HepG2 (cell line): Measurements from ENCODE around the gene NSFL1C. TPM values are rescaled to one million over a fixed set of nuclear protein-coding genes. Genes with fewer than 3 reads are reported as not detected.

Experiments
- ATAC-seq: fragments of 200-7000 bp; cut with Tn5 transposase; 3 replicates; pipeline ENCODE4 v1.9.1; 2020; ENCODE audit warnings: mild to moderate bottlenecking, moderate library complexity
- BruUV-seq: library from RNA; stranded (reverse); fragments of 400-500 nt; replicated peaks from 2 replicates; lab custom pipeline; 2021; lab: Mats Ljungman, UMichigan
- CTCF ChIA-PET: fragments of 300-600 bp; formaldehyde crosslinking; extraction: SDS; loops from one replicate; lab custom pipeline; 2021; ENCODE audit warnings: low total read pairs, inconsistent platforms, low intra/inter-chr PET ratio; lab: Yijun Ruan, JAX
- POLR2A ChIA-PET: fragments of 350-600 bp; sonication (Branson Sonifier 250); formaldehyde crosslinking; loops from one replicate; lab custom pipeline; 2020; ENCODE audit warnings: antibody characterized with exemption, inconsistent platforms; lab: Yijun Ruan, JAX
- DNase-seq: peaks from one replicate; pipeline ENCODE4 v3.0.0-alpha.2; 2015; ENCODE audit warnings: low spot score
- FAIRE-seq: peaks from 3 replicates; lab custom pipeline; 2011; peaks lifted over from hg19 to GRCh38; lab: Jason Lieb, UNC
- H2AFZ ChIP-seq: one replicate; pipeline ENCODE4 v1.6.1; 2011; ENCODE audit warnings: low read length, inconsistent platforms
- H3K27ac ChIP-seq: fragments of 300-600 bp; 3 replicates; pipeline ENCODE4 v1.8.0; 2011; ENCODE audit warnings: mixed run types, mild to moderate bottlenecking, mixed read lengths, low read length, inconsistent platforms; ENCODE audit not compliant: insufficient read depth; ENCODE audit errors: extremely low read length
- H3K27me3 ChIP-seq, 2 experiments: fragments of 200-600 bp in 1 of 2; 2 replicates in 1 of 2; 3 replicates in 1 of 2; pipeline versions ENCODE4 v1.6.0 to v1.8.0; 2011; ENCODE audit warnings: low read length in 2 of 2, mild to moderate bottlenecking in 2 of 2, moderate library complexity in 2 of 2, inconsistent platforms in 1 of 2; ENCODE audit not compliant: insufficient read depth in 2 of 2, control insufficient read depth in 1 of 2
- H3K36me3 ChIP-seq, 2 experiments: fragments of 200-600 bp in 1 of 2; replicated peaks in 1 of 2; 2 replicates in 1 of 2; 3 replicates in 1 of 2; pipeline versions ENCODE4 v1.5.1 to v1.8.0; 2011; ENCODE audit warnings: low read length in 2 of 2, inconsistent platforms in 1 of 2; ENCODE audit not compliant: insufficient read depth in 2 of 2, control insufficient read depth in 1 of 2
- H3K4me1 ChIP-seq: 2 replicates; pipeline ENCODE4 v1.5.1; 2012; ENCODE audit warnings: low read length, inconsistent platforms; ENCODE audit not compliant: insufficient read depth
- H3K4me2 ChIP-seq: 2 replicates; pipeline ENCODE4 v1.6.0; 2011; ENCODE audit warnings: low read depth, low read length, inconsistent platforms
- H3K4me3 ChIP-seq, 3 experiments: fragments of 200-600 bp in 1 of 3; sonication (generic), shearing (Covaris generic) in 1 of 3; replicated peaks in 1 of 3; 2 replicates each; pipeline ENCODE4 v1.5.1; 2011 to 2016; ENCODE audit warnings: low read length in 3 of 3, inconsistent platforms in 2 of 3, low read depth in 2 of 3, mild to moderate bottlenecking in 2 of 3, control low read depth in 1 of 3, mixed read lengths in 1 of 3; ENCODE audit not compliant: insufficient read depth in 1 of 3
- H3K79me2 ChIP-seq: one replicate; pipeline ENCODE4 v1.6.1; 2011; ENCODE audit warnings: low read length, inconsistent platforms; ENCODE audit not compliant: insufficient read depth
- H3K9ac ChIP-seq: 2 replicates; pipeline ENCODE4 v1.6.0; 2011; ENCODE audit warnings: mild to moderate bottlenecking, low read depth, low read length, inconsistent platforms; ENCODE audit not compliant: insufficient read depth
- H3K9me3 ChIP-seq: 2 replicates; pipeline ENCODE4 v1.5.1; 2012; ENCODE audit warnings: mild to moderate bottlenecking, low read length
- H4K20me1 ChIP-seq: 2 replicates; pipeline ENCODE4 v1.6.0; 2011; ENCODE audit warnings: inconsistent platforms, mild to moderate bottlenecking, low read length, moderate library complexity; ENCODE audit not compliant: insufficient read depth
- CREB1 ChIP-seq, 2 experiments: fragments of 450-650 bp in 1 of 2; IDR thresholded peaks; 2 replicates each; pipeline ENCODE4 v1.6.1; 2016 to 2017; ENCODE audit warnings: control low read depth in 1 of 2, mild to moderate bottlenecking in 1 of 2, missing compliant biosample characterization in 1 of 2, missing genetic modification characterization in 1 of 2
- EED ChIP-seq: sonication (generic); formaldehyde crosslinking; IDR thresholded peaks from 2 replicates; pipeline ENCODE4 v1.5.0; 2020; ENCODE audit warnings: mild to moderate bottlenecking, missing genetic modification reagents
- ERF ChIP-seq: IDR thresholded peaks from 2 replicates; pipeline ENCODE4 v1.6.1; 2018; ENCODE audit warnings: missing biosample characterization, missing genetic modification reagents
- FOXK2 ChIP-seq: fragments of 450-650 bp; IDR thresholded peaks from 2 replicates; pipeline ENCODE4 v1.6.1; 2016
- JUNB ChIP-seq: sonication (generic); formaldehyde crosslinking; IDR thresholded peaks from 2 replicates; pipeline ENCODE4 v1.8.0; 2022; ENCODE audit warnings: missing genetic modification reagents, mild to moderate bottlenecking, borderline replicate concordance
- KLF11 ChIP-seq: IDR thresholded peaks from 2 replicates; pipeline ENCODE4 v1.6.1; 2016; ENCODE audit warnings: missing compliant biosample characterization
- MLLT10 ChIP-seq: sonication (generic); formaldehyde crosslinking; IDR thresholded peaks from 2 replicates; pipeline ENCODE4 v1.4.0; 2020; ENCODE audit warnings: missing genetic modification reagents
- NFKB2 ChIP-seq: sonication (generic); formaldehyde crosslinking; IDR thresholded peaks from 2 replicates; pipeline ENCODE4 v1.4.0; 2020; ENCODE audit warnings: missing genetic modification reagents, borderline replicate concordance
- RXRA ChIP-seq: sonication (generic); formaldehyde crosslinking; IDR thresholded peaks from 2 replicates; pipeline ENCODE4 v1.5.1; 2020; ENCODE audit warnings: missing genetic modification reagents
- SAP130 ChIP-seq: IDR thresholded peaks from 2 replicates; pipeline ENCODE4 v1.6.1; 2016; ENCODE audit warnings: low read depth
- SMAD3 ChIP-seq: sonication (generic); formaldehyde crosslinking; IDR thresholded peaks from 2 replicates; pipeline ENCODE4 v1.4.0; 2020; ENCODE audit warnings: missing genetic modification reagents
- SMC3 ChIP-seq: IDR thresholded peaks from 2 replicates; pipeline ENCODE4 v1.6.1; 2011; ENCODE audit warnings: low read length, improper control_type of control experiment
- XRCC5 ChIP-seq: fragments of 200-400 bp; formaldehyde crosslinking; optimal IDR thresholded peaks from 2 replicates; pipeline ENCODE3; 2017; ENCODE audit warnings: mild to moderate bottlenecking, low read length
- ZNF841 ChIP-seq: sonication (generic); formaldehyde crosslinking; IDR thresholded peaks from 2 replicates; pipeline ENCODE4 v1.8.1; 2023; ENCODE audit warnings: missing genetic modification reagents, borderline replicate concordance
- WGBS: methylation state at CpG from one replicate; pipeline ENCODE4 v1.1.6; 2017; ENCODE audit warnings: low lambda C conversion rate; 5-methylcytosine and 5-hydroxymethylcytosine counted together
- in situ Hi-C: cut with HindIII; loops from 2 replicates; pipeline ENCODE4 v1.10.0; 2017; ENCODE audit warnings: low pct_unique_long_range_greater_than_20kb; ENCODE audit not compliant: extremely low pct_ligation_motif_present
- intact Hi-C: fragments of 100-400 bp; cut with micrococcal nuclease; formaldehyde crosslinking; loops from one replicate; pipeline ENCODE4 v1.10.0; 2022; ENCODE audit not compliant: unreplicated experiment
- polyA plus RNA-seq, 8 experiments: library from polyadenylated mRNA; depleted of rRNA in 3 of 8; stranded (reverse) in 7 of 8; unstranded in 1 of 8; fragments of >200 nt; fragmentation: Illumina TruSeq in 4 of 8; extraction: Trizol in 4 of 8; gene quantifications; 2 replicates each; pipeline versions ENCODE4 v1.2.1 to v1.2.3, GENCODE V29; 2011 to 2016; ENCODE audit warnings: low read depth in 4 of 8, missing spikeins in 1 of 8, mixed read lengths in 1 of 8; ENCODE audit not compliant: insufficient read depth in 1 of 8
- total RNA-seq, 5 experiments: library from RNA; depleted of rRNA; stranded (reverse); fragments of >200 nt; fragmentation: Illumina TruSeq; extraction: Trizol; gene quantifications; 2 replicates each; pipeline ENCODE4 v1.2.3, GENCODE V29; 2016; ENCODE audit warnings: low read depth in 1 of 5
- TF ChIP-seq, protein P1 (sequence below), 2 experiments: sonication (generic) in 1 of 2; formaldehyde crosslinking in 1 of 2; IDR thresholded peaks; 2 replicates each; pipeline versions ENCODE4 v1.4.0 to v1.6.1; 2018 to 2020; ENCODE audit warnings: missing genetic modification reagents in 2 of 2, borderline replicate concordance in 1 of 2, low read depth in 1 of 2, mild to moderate bottlenecking in 1 of 2, missing biosample characterization in 1 of 2
- TF ChIP-seq, protein P2 (sequence below): sonication (generic); formaldehyde crosslinking; IDR thresholded peaks from 2 replicates; pipeline ENCODE4 v1.5.1; 2020; ENCODE audit warnings: missing genetic modification reagents, mild to moderate bottlenecking, borderline replicate concordance
- TF ChIP-seq, protein P3 (sequence below): sonication (generic); formaldehyde crosslinking; conservative IDR thresholded peaks from 2 replicates; pipeline ENCODE4 v1.8.1; 2023; ENCODE audit warnings: missing genetic modification reagents
- TF ChIP-seq, protein P4 (sequence below): sonication (generic); formaldehyde crosslinking; IDR thresholded peaks from 2 replicates; pipeline ENCODE4 v1.5.0; 2020; ENCODE audit warnings: mild to moderate bottlenecking, missing genetic modification reagents, moderate library complexity

NSFL1C gene
- total and polyA plus RNA-seq, 2 of the 13 experiments (the other 11 are each of a cell fraction or from before 2014, with no cell fraction given): 22.9 to 62.7 TPM

DNA sequence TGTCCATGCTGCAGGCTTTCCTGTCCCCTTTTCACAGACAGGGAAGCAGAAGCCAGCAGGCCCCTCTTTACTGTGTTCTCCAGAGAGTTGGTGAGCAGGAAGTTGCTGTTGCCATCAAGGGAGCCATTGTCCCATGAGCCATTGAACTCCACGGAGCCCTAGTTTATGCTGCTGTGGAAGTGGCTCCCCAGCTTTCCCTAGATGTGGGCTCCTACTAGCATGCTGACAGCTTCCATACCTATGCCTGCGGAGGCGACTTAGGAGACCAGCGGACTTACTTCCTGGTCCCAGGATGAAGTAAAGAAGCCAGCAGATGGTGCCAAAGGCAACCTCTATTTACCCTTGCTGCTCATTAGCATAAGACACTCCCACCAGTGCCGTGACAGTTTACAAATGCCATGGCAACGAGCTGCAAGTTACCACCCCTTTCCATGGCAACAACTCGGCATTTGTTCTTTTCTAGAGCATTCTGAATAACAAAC is 43.0 kb downstream of the NSFL1C start:
- Histone ChIP-seq H3K27me3 (no peaks in the 10 kb centered on the region), H3K27ac (no peak overlapping the region), H3K79me2 (no peaks in the 10 kb centered on the region), H3K9ac (0 out of 2 replicates have a peak overlapping the region, but pooled peaks have one; percentile 17), H4K20me1 (no peaks in the 10 kb centered on the region), H3K9me3 (no peaks in the 10 kb centered on the region), H3K4me3 (peak overlapping the region in 1 of 3 experiments; percentile 51; a peak in 3 of 6 replicates), H2AFZ (peak overlapping the region; percentile 73), H3K4me2 (peak overlapping the region; percentile 72), H3K4me1 (peaks cover 12% of the 10 kb centered on the region), H3K36me3 (no peaks in the 10 kb centered on the region)
- ATAC-seq (peak; percentile 94), DNase-seq (peak; percentile 92), FAIRE-seq (peak; percentile 94)
- in situ Hi-C loops (no loop called here), intact Hi-C loops (no loop called here)
- 2% methylated on average over 7 of the region's 7 CpGs for WGBS
- no TSS peak for BruUV-seq
- POLR2A ChIA-PET: interaction anchor here (0.7 kb wide), 1 partner anchor 30 kb away, joined by 4 read pairs; the partner anchor contains the start of gene FKBP1A
- CTCF ChIA-PET: interaction anchor here (0.8 to 0.9 kb wide), 2 partner anchors 13 to 16 kb away, joined by 3 read pairs; no protein-coding TSS in a partner anchor
- TF ChIP-seq, protein P1, sequence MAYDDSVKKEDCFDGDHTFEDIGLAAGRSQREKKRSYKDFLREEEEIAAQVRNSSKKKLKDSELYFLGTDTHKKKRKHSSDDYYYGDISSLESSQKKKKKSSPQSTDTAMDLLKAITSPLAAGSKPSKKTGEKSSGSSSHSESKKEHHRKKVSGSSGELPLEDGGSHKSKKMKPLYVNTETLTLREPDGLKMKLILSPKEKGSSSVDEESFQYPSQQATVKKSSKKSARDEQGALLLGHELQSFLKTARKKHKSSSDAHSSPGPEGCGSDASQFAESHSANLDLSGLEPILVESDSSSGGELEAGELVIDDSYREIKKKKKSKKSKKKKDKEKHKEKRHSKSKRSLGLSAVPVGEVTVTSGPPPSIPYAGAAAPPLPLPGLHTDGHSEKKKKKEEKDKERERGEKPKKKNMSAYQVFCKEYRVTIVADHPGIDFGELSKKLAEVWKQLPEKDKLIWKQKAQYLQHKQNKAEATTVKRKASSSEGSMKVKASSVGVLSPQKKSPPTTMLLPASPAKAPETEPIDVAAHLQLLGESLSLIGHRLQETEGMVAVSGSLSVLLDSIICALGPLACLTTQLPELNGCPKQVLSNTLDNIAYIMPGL (CRISPR knock-in tag; IDR thresholded peaks at IDR 0.05; ENCODE audit: borderline replicate concordance in 1 of 2, low read depth in 1 of 2): peak in 1 of 2 experiments; percentile 52; a peak in 1 of 4 replicates
- TF ChIP-seq SMC3 (peak; percentile 63), MLLT10 (CRISPR knock-in tag) (no peak), ERF (0 out of 2 replicates have a peak, but pooled peaks have one; percentile 31), RXRA (CRISPR knock-in tag) (peak; percentile 22; the same call in 1 of the 2 replicates), FOXK2 (peak; percentile 71; the same call in 1 of the 2 replicates), XRCC5 (peak; percentile 62), SMAD3 (CRISPR knock-in tag) (0 out of 2 replicates have a peak, but pooled peaks have one; percentile 20), SAP130 (CRISPR knock-in tag) (peak; percentile 85), EED (CRISPR knock-in tag) (no peak), CREB1 (IDR thresholded peaks at IDR 0.05) (no peak), CREB1 (CRISPR knock-in tag; IDR thresholded peaks at IDR 0.05) (no peak), JUNB (no peak), ZNF841 (CRISPR knock-in tag) (no peak), KLF11 (no peak), NFKB2 (CRISPR knock-in tag) (0 out of 2 replicates have a peak, but pooled peaks have one; percentile 40)
- TF ChIP-seq, protein P2, sequence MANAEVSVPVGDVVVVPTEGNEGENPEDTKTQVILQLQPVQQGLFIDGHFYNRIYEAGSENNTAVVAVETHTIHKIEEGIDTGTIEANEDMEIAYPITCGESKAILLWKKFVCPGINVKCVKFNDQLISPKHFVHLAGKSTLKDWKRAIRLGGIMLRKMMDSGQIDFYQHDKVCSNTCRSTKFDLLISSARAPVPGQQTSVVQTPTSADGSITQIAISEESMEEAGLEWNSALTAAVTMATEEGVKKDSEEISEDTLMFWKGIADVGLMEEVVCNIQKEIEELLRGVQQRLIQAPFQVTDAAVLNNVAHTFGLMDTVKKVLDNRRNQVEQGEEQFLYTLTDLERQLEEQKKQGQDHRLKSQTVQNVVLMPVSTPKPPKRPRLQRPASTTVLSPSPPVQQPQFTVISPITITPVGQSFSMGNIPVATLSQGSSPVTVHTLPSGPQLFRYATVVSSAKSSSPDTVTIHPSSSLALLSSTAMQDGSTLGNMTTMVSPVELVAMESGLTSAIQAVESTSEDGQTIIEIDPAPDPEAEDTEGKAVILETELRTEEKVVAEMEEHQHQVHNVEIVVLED (CRISPR knock-in tag): no peak
- TF ChIP-seq, protein P3, sequence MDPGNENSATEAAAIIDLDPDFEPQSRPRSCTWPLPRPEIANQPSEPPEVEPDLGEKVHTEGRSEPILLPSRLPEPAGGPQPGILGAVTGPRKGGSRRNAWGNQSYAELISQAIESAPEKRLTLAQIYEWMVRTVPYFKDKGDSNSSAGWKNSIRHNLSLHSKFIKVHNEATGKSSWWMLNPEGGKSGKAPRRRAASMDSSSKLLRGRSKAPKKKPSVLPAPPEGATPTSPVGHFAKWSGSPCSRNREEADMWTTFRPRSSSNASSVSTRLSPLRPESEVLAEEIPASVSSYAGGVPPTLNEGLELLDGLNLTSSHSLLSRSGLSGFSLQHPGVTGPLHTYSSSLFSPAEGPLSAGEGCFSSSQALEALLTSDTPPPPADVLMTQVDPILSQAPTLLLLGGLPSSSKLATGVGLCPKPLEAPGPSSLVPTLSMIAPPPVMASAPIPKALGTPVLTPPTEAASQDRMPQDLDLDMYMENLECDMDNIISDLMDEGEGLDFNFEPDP (CRISPR knock-in tag): no peak
- TF ChIP-seq, protein P4, sequence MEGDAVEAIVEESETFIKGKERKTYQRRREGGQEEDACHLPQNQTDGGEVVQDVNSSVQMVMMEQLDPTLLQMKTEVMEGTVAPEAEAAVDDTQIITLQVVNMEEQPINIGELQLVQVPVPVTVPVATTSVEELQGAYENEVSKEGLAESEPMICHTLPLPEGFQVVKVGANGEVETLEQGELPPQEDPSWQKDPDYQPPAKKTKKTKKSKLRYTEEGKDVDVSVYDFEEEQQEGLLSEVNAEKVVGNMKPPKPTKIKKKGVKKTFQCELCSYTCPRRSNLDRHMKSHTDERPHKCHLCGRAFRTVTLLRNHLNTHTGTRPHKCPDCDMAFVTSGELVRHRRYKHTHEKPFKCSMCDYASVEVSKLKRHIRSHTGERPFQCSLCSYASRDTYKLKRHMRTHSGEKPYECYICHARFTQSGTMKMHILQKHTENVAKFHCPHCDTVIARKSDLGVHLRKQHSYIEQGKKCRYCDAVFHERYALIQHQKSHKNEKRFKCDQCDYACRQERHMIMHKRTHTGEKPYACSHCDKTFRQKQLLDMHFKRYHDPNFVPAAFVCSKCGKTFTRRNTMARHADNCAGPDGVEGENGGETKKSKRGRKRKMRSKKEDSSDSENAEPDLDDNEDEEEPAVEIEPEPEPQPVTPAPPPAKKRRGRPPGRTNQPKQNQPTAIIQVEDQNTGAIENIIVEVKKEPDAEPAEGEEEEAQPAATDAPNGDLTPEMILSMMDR (CRISPR knock-in tag): peak; percentile 74
